ENCODE results near the gene SLF2. TPM values are rescaled to one million over a fixed set of nuclear protein-coding genes. Genes with fewer than 3 reads are reported as not detected.
A peak's percentile ranks its signal among the peaks of the same experiment; 100 is the strongest.

The SLF2 gene
- total RNA-seq, 1 donor from 2014 or later, result 22.0 TPM

DNA sequence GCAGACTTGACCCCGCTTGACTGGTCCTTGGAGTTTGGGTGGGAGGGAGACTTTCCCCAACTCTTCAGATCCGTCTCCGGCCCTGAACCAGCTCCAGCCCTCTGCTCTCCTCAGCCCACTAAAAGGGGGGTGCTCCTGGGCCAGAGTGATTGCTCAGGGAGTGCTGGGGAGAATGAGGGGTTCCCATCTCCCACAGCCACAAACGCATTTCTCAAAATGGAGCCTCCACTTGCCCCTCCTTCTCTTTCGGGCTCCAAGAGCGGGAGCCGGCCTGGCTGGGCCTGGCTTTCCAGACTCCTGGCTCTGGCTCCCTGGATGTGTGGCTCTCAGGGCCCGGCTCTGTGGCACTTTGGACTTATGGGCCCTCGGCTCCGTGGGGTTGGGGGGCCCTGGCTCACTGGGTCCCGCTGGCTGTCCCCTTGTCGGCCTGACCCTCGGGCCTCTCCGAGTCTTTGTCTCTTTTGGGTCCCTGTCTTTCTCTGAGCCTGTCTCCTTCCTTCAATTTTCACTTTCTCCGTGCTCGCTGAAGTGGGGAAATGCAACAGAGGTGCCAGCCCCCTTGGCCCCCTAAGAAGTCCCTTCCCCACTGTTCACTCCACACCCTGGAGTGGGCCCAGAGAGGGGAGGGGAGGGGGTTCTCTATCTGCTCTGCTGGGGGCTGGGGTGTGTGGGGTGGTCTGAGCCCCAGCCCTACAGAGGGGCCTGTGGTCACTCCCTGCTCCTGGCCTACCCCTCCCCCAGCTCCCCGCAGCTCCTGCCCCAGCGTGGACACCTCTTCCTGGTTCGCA is 87.6 kb downstream of the SLF2 start:
- no peak for TF ChIP-seq CTCF (conservative IDR thresholded peaks at IDR 0.05; ENCODE audit: low read depth, low read length)
- no peak for DNase-seq (ENCODE audit: low read depth)

GRCh38 chr10:101000915-101001658 is 88.3 kb downstream of the SLF2 start:
- no peak for TF ChIP-seq CTCF (conservative IDR thresholded peaks at IDR 0.05; ENCODE audit: low read depth, low read length)
- H3K4me3 ChIP-seq (ENCODE audit: low read depth, low read length), result peak overlapping the region; percentile 93
- DNase-seq (ENCODE audit: low read depth), result no peak

More for the DNA sequence above, 87.6 kb downstream of the SLF2 start:
- H3K4me3 ChIP-seq (ENCODE audit: low read depth, low read length), result peak overlapping the region; percentile 93

GRCh38 chr10:101001659-101002035 is 88.9 kb downstream of the SLF2 start:
- H3K4me3 ChIP-seq (ENCODE audit: low read depth, low read length), result peak overlapping the region; percentile 93
- no peak for TF ChIP-seq CTCF (conservative IDR thresholded peaks at IDR 0.05; ENCODE audit: low read depth, low read length)
- DNase-seq (ENCODE audit: low read depth), result no peak

- DNase-seq (ENCODE audit: low read depth), result no peak
These were observed 89.7 kb downstream of the SLF2 start for GRCh38 chr10:101002456-101002855.

DNA sequence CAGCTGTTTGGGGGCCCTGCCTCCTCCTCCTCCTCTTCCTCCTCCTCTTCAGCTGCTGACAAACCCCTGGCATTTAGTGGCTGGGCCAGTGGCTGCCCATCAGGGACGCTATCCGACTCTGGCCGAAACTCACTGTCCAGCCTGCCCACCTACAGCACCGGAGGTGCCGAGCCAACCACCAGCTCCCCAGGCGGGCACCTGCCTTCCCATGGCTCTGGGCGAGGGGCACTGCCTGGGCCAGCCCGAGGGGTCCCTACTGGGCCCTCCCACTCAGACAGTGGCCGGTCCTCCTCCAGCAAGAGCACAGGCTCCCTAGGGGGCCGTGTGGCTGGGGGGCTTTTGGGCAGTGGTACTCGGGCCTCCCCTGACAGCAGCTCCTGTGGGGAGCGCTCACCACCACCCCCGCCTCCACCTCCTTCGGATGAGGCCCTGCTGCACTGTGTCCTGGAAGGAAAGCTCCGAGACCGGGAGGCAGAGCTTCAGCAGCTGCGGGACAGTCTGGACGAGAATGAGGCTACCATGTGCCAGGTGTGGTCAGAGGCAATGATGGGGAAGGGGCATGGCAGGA is 91.0 kb downstream of the SLF2 start:
- no peak for TF ChIP-seq CTCF (conservative IDR thresholded peaks at IDR 0.05; ENCODE audit: low read depth, low read length)

More at GRCh38 chr10:101002456-101002855, 89.7 kb downstream of the SLF2 start:
- TF ChIP-seq CTCF (conservative IDR thresholded peaks at IDR 0.05; ENCODE audit: low read depth, low read length), result no peak
- H3K4me3 ChIP-seq (ENCODE audit: low read depth, low read length), result no peak overlapping the region

DNA sequence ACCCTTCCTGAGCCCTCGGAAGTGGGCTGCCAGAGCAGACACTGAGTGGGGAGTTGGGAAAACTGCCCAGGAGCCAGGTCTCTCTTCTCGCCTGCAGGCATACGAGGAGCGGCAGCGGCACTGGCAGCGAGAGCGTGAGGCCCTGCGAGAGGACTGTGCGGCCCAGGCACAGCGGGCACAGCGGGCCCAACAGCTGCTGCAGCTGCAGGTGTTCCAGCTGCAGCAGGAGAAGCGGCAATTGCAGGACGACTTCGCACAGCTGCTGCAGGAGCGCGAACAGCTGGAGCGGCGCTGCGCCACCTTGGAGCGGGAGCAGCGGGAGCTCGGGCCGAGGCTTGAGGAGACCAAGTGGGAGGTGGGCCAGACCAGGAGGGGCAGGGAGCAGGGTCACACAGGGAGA is 92.6 kb downstream of the SLF2 start:
- no peak for TF ChIP-seq CTCF (conservative IDR thresholded peaks at IDR 0.05; ENCODE audit: low read depth, low read length)
- no peak overlapping the region for H3K4me3 ChIP-seq (ENCODE audit: low read depth, low read length)
- no peak for DNase-seq (ENCODE audit: low read depth)

More for the DNA sequence above, 91.0 kb downstream of the SLF2 start:
- DNase-seq (ENCODE audit: low read depth), result no peak
- no peak overlapping the region for H3K4me3 ChIP-seq (ENCODE audit: low read depth, low read length)

All from epithelial cell of proximal tubule (primary cell).